HG03378 (cell line): ENCODE data around the gene FGD6.
"Not testable (repeated sequence)": the region's sequence is repeated elsewhere in the genome, so short reads cannot be mapped to it uniquely, and the experiment has no call there.

Experiments
- ATAC-seq: cut with Tn5 transposase; IDR thresholded peaks from one replicate; pipeline ENCODE4 v1.9.1; 2021; ENCODE audit warnings: mild to moderate bottlenecking, moderate library complexity; ENCODE audit not compliant: unreplicated experiment

FGD6 gene

GRCh38 chr12:95235621-95236020 lies 18.4 kb upstream of the FGD6 start:
- not testable (repeated sequence) for ATAC-seq

GRCh38 chr12:95234187-95234586 lies 16.9 kb upstream of the FGD6 start:
- ATAC-seq = not testable (repeated sequence)

- ATAC-seq = no peak
Observed at GRCh38 chr12:95231190-95231589, 13.9 kb upstream of the FGD6 start.

- no peak for ATAC-seq
Observed at GRCh38 chr12:95230313-95230712, 13.0 kb upstream of the FGD6 start.

- ATAC-seq = no peak
Observed at GRCh38 chr12:95229636-95230035, 12.4 kb upstream of the FGD6 start.

- ATAC-seq = no peak
Observed at GRCh38 chr12:95228617-95229016, 11.3 kb upstream of the FGD6 start.

GRCh38 chr12:95227818-95228356 lies 10.6 kb upstream of the FGD6 start:
- no peak for ATAC-seq

- no peak for ATAC-seq
Observed at GRCh38 chr12:95225645-95226212, 8.5 kb upstream of the FGD6 start.

GRCh38 chr12:95224202-95225170 lies 7.2 kb upstream of the FGD6 start:
- no peak for ATAC-seq

- ATAC-seq = no peak
Observed at GRCh38 chr12:95220726-95221125, 3.5 kb upstream of the FGD6 start.

- no peak for ATAC-seq
Observed at GRCh38 chr12:95220190-95220589, 2.9 kb upstream of the FGD6 start.

- ATAC-seq = peak; percentile 1
Observed at GRCh38 chr12:95218150-95219133, 1.2 kb upstream of the FGD6 start.

- ATAC-seq = peak; percentile 17
Observed at GRCh38 chr12:95216711-95217376, 423 bp downstream of the FGD6 start.

- ATAC-seq = no peak
Observed at GRCh38 chr12:95215949-95216348, 1.3 kb downstream of the FGD6 start.

- no peak for ATAC-seq
Observed at GRCh38 chr12:95214466-95214865, 2.8 kb downstream of the FGD6 start.

- ATAC-seq = no peak
Observed at GRCh38 chr12:95213928-95214327, 3.3 kb downstream of the FGD6 start.

- ATAC-seq = no peak
Observed at GRCh38 chr12:95213119-95213518, 4.1 kb downstream of the FGD6 start.

GRCh38 chr12:95212586-95212985 lies 4.7 kb downstream of the FGD6 start:
- no peak for ATAC-seq

- ATAC-seq = no peak
Observed at GRCh38 chr12:95208678-95209077, 8.6 kb downstream of the FGD6 start.

- ATAC-seq = no peak
Observed at GRCh38 chr12:95207407-95207806, 9.9 kb downstream of the FGD6 start.
